Mesenchymal stem cell (in vitro differentiated cells and primary cell): ENCODE measurements around the gene CERS6.

Source experiments
- DNase-seq: peaks from one replicate; pipeline ENCODE4 v3.0.0-alpha.2; 2013
- H2AFZ ChIP-seq: one replicate; pipeline ENCODE4 v1.6.1; 2013; ENCODE audit warnings: low read depth, mild to moderate bottlenecking, control low read depth, inconsistent platforms, low read length, moderate library complexity
- H2AK5ac ChIP-seq: 2 replicates; pipeline ENCODE4 v1.6.1; 2013; ENCODE audit warnings: low read length, moderate library complexity, mild to moderate bottlenecking, inconsistent platforms; ENCODE audit not compliant: severe bottlenecking
- H2BK120ac ChIP-seq: one replicate; pipeline ENCODE4 v1.6.1; 2013; ENCODE audit warnings: low read depth, mild to moderate bottlenecking, inconsistent platforms, low read length, moderate library complexity
- H2BK12ac ChIP-seq, 2 experiments: one replicate each; pipeline ENCODE4 v1.6.1; 2013; ENCODE audit warnings: inconsistent platforms in 2 of 2, low read length in 2 of 2, mild to moderate bottlenecking in 2 of 2, moderate library complexity in 2 of 2, control low read depth in 1 of 2
- H2BK15ac ChIP-seq: one replicate; pipeline ENCODE4 v1.6.1; 2013; ENCODE audit warnings: mild to moderate bottlenecking, low read depth, inconsistent platforms; ENCODE audit not compliant: poor library complexity, severe bottlenecking
- H2BK5ac ChIP-seq: 2 replicates; pipeline ENCODE4 v1.6.1; 2013; ENCODE audit warnings: low read depth, mild to moderate bottlenecking, low read length, control low read depth, inconsistent platforms; ENCODE audit not compliant: poor library complexity, severe bottlenecking
- H3K14ac ChIP-seq, 2 experiments: one replicate each; pipeline ENCODE4 v1.6.1; 2013; ENCODE audit warnings: inconsistent platforms in 2 of 2, low read length in 2 of 2, control low read depth in 1 of 2, mild to moderate bottlenecking in 1 of 2, moderate library complexity in 1 of 2
- H3K18ac ChIP-seq, 2 experiments: one replicate each; pipeline ENCODE4 v1.6.1; 2013; ENCODE audit warnings: inconsistent platforms in 2 of 2, low read length in 2 of 2, control low read depth in 1 of 2, low read depth in 1 of 2, mild to moderate bottlenecking in 1 of 2
- H3K23ac ChIP-seq, 2 experiments: one replicate each; pipeline ENCODE4 v1.6.1; 2013; ENCODE audit warnings: inconsistent platforms in 2 of 2, low read length in 2 of 2, mild to moderate bottlenecking in 2 of 2, moderate library complexity in 2 of 2, control low read depth in 1 of 2
- H3K27ac ChIP-seq: 2 replicates; pipeline ENCODE4 v1.5.1; 2013; ENCODE audit warnings: mild to moderate bottlenecking, moderate library complexity, low read length, control low read depth, inconsistent platforms; ENCODE audit not compliant: poor library complexity, severe bottlenecking
- H3K27me3 ChIP-seq, 2 experiments: 2 replicates each; pipeline versions ENCODE4 v1.6.1 to v1.7.0; 2013; ENCODE audit warnings: low read length in 2 of 2, mild to moderate bottlenecking in 2 of 2, moderate library complexity in 2 of 2, control low read depth in 1 of 2, inconsistent platforms in 1 of 2; ENCODE audit not compliant: control insufficient read depth in 1 of 2, insufficient read depth in 1 of 2
- H3K36me3 ChIP-seq, 2 experiments: 2 replicates each; pipeline versions ENCODE4 v1.6.1 to v1.7.0; 2013; ENCODE audit warnings: low read length in 2 of 2, control low read depth in 1 of 2, inconsistent platforms in 1 of 2, low read depth in 1 of 2, mild to moderate bottlenecking in 1 of 2; ENCODE audit not compliant: insufficient read depth in 2 of 2, control insufficient read depth in 1 of 2
- H3K4ac ChIP-seq, 2 experiments: one replicate each; pipeline ENCODE4 v1.6.1; 2013; ENCODE audit warnings: inconsistent platforms in 2 of 2, low read length in 2 of 2, mild to moderate bottlenecking in 2 of 2, moderate library complexity in 2 of 2, control low read depth in 1 of 2, low read depth in 1 of 2
- H3K4me1 ChIP-seq: 2 replicates; pipeline ENCODE4 v1.6.1; 2013; ENCODE audit warnings: low read depth, low read length, control low read depth; ENCODE audit not compliant: control insufficient read depth, insufficient read depth
- H3K4me2 ChIP-seq: 2 replicates; pipeline ENCODE4 v1.6.1; 2013; ENCODE audit warnings: low read length, mild to moderate bottlenecking, inconsistent platforms; ENCODE audit not compliant: poor library complexity, severe bottlenecking
- H3K4me3 ChIP-seq, 2 experiments: 2 replicates each; pipeline versions ENCODE4 v1.5.1 to v1.7.0; 2013; ENCODE audit warnings: low read length in 2 of 2, mild to moderate bottlenecking in 2 of 2, control low read depth in 1 of 2, low read depth in 1 of 2; ENCODE audit not compliant: insufficient read depth in 1 of 2
- H3K79me1 ChIP-seq: replicated peaks from 2 replicates; pipeline ENCODE4 v1.6.1; 2013; ENCODE audit warnings: mild to moderate bottlenecking, control low read depth, low read length, inconsistent platforms; ENCODE audit not compliant: poor library complexity, severe bottlenecking
- H3K9ac ChIP-seq: 2 replicates; pipeline ENCODE4 v1.7.0; 2013; ENCODE audit warnings: mild to moderate bottlenecking, low read length, moderate library complexity
- H3K9me3 ChIP-seq: 2 replicates; pipeline ENCODE4 v1.7.0; 2013; ENCODE audit warnings: mild to moderate bottlenecking, low read length; ENCODE audit not compliant: control insufficient read depth
- H4K8ac ChIP-seq: one replicate; pipeline ENCODE4 v1.6.1; 2013; ENCODE audit warnings: inconsistent platforms, mild to moderate bottlenecking, low read length, moderate library complexity
- H4K91ac ChIP-seq: one replicate; pipeline ENCODE4 v1.6.1; 2013; ENCODE audit warnings: mild to moderate bottlenecking, low read length, inconsistent platforms
- WGBS: methylation state at CpG from one replicate; pipeline ENCODE4 v1.1.7; 2013; ENCODE audit warnings: mixed read lengths; 5-methylcytosine and 5-hydroxymethylcytosine counted together

CERS6 gene

GRCh38 chr2:168782271-168782670, 326.2 kb downstream of the CERS6 start:
- Histone ChIP-seq H3K9me3 (no peaks in the 10 kb centered on the region), H3K4me3 (no peak overlapping the region), H3K23ac (no peak overlapping the region), H3K79me1 (no peaks in the 10 kb centered on the region), H3K4ac (no peak overlapping the region), H3K4me2 (no peak overlapping the region), H2BK15ac (no peak overlapping the region), H3K18ac (no peak overlapping the region), H4K8ac (no peak overlapping the region), H3K4me1 (no peaks in the 10 kb centered on the region), H2BK5ac (no peak overlapping the region), H3K27ac (no peak overlapping the region), H2AFZ (no peak overlapping the region), H4K91ac (no peak overlapping the region), H2BK12ac (no peak overlapping the region), H2AK5ac (no peak overlapping the region), H2BK120ac (no peak overlapping the region), H3K27me3 (peaks cover 0 to 8% of the 10 kb centered on the region in 2 experiments), H3K36me3 (no peaks in the 10 kb centered on the region), H3K14ac (no peak overlapping the region), H3K9ac (no peak overlapping the region)
- WGBS, result 100% methylated on average over 3 of the region's 4 CpGs
- DNase-seq, result no peak

- H2BK5ac ChIP-seq, result no peak overlapping the region
- no peaks in the 10 kb centered on the region for H3K36me3 ChIP-seq
- no peaks in the 10 kb centered on the region for H3K4me1 ChIP-seq
- no peak overlapping the region for H3K14ac ChIP-seq
- no peaks in the 10 kb centered on the region for H3K9me3 ChIP-seq
- no peaks in the 10 kb centered on the region for H3K79me1 ChIP-seq
- H2AK5ac ChIP-seq, result no peak overlapping the region
- no peak overlapping the region for H2BK120ac ChIP-seq
- H3K4me2 ChIP-seq, result no peak overlapping the region
- H4K91ac ChIP-seq, result no peak overlapping the region
- no peak overlapping the region for H4K8ac ChIP-seq
- no peak overlapping the region for H2BK15ac ChIP-seq
- no peak overlapping the region for H2BK12ac ChIP-seq
- H3K27me3 ChIP-seq, result peaks cover 0 to 18% of the 10 kb centered on the region in 2 experiments
- no peak overlapping the region for H3K27ac ChIP-seq
- no peak for DNase-seq
- H2AFZ ChIP-seq, result no peak overlapping the region
- H3K4me3 ChIP-seq, result no peak overlapping the region
- no peak overlapping the region for H3K18ac ChIP-seq
- no peak overlapping the region for H3K23ac ChIP-seq
- H3K9ac ChIP-seq, result no peak overlapping the region
- no peak overlapping the region for H3K4ac ChIP-seq
- WGBS, result 89% methylated on average over 3 of the region's 3 CpGs
These were observed 328.9 kb downstream of the CERS6 start for GRCh38 chr2:168784993-168785392.

GRCh38 chr2:168787098-168787781, 331.2 kb downstream of the CERS6 start:
- no peak overlapping the region for H2BK120ac ChIP-seq
- no peaks in the 10 kb centered on the region for H3K9me3 ChIP-seq
- H4K91ac ChIP-seq, result no peak overlapping the region
- no peak overlapping the region for H2BK5ac ChIP-seq
- no peak for DNase-seq
- no peak overlapping the region for H3K9ac ChIP-seq
- peak overlapping the region in 1 of 2 experiments; percentile 79 for H3K14ac ChIP-seq
- H2BK12ac ChIP-seq, result peak overlapping the region in 1 of 2 experiments; percentile 59
- H3K4me1 ChIP-seq, result no peaks in the 10 kb centered on the region
- no peaks in the 10 kb centered on the region for H3K79me1 ChIP-seq
- no peak overlapping the region for H3K4me3 ChIP-seq
- H3K4me2 ChIP-seq, result no peak overlapping the region
- H2AK5ac ChIP-seq, result no peak overlapping the region
- no peaks in the 10 kb centered on the region for H3K36me3 ChIP-seq
- H3K27me3 ChIP-seq, result peaks cover 0 to 18% of the 10 kb centered on the region in 2 experiments
- H3K27ac ChIP-seq, result no peak overlapping the region
- no peak overlapping the region for H3K4ac ChIP-seq
- H3K18ac ChIP-seq, result no peak overlapping the region
- no peak overlapping the region for H2AFZ ChIP-seq
- WGBS, result 87% methylated on average over 2 of the region's 3 CpGs
- no peak overlapping the region for H4K8ac ChIP-seq
- H3K23ac ChIP-seq, result no peak overlapping the region
- no peak overlapping the region for H2BK15ac ChIP-seq

GRCh38 chr2:168787782-168788376, 331.8 kb downstream of the CERS6 start:
- Histone ChIP-seq H2BK12ac (no peak overlapping the region), H3K18ac (no peak overlapping the region), H3K14ac (no peak overlapping the region), H3K4me2 (no peak overlapping the region), H3K27me3 (peaks cover 0 to 18% of the 10 kb centered on the region in 2 experiments), H3K27ac (no peak overlapping the region), H3K4me3 (no peak overlapping the region), H2BK5ac (no peak overlapping the region), H3K9ac (no peak overlapping the region), H3K23ac (no peak overlapping the region), H2BK120ac (no peak overlapping the region), H3K4ac (no peak overlapping the region), H4K91ac (no peak overlapping the region), H2AFZ (no peak overlapping the region), H3K36me3 (no peaks in the 10 kb centered on the region), H3K79me1 (no peaks in the 10 kb centered on the region), H2BK15ac (no peak overlapping the region), H3K9me3 (no peaks in the 10 kb centered on the region), H3K4me1 (no peaks in the 10 kb centered on the region), H4K8ac (no peak overlapping the region), H2AK5ac (no peak overlapping the region)
- WGBS, result 90% methylated on average over 1 of the region's 1 CpG
- DNase-seq, result no peak
